Activated T-cell treated with anti-CD3 and anti-CD28 coated beads, Interleukin-2, amount 50 U/mL, for 72 hours (primary cell): ENCODE data around the gene NLGN4Y. TPM values are rescaled to one million over a fixed set of nuclear protein-coding genes. Genes with fewer than 3 reads are reported as not detected.

Experiments used
- ATAC-seq, 2 donors: fragments of 150-1000 bp; cut with Tn5 transposase; replicated peaks in 1 of 2; 2 replicates each; pipeline ENCODE4 v1.10.0; 2021; ENCODE audit warnings: moderate library complexity in 2 of 2, mild to moderate bottlenecking in 1 of 2
- DNase-seq, 2 donors: peaks; one replicate each; pipeline ENCODE4 v3.0.0; 2021 to 2022; ENCODE audit warnings: mixed read lengths in 1 of 2
- H3K27ac Mint-ChIP-seq: one replicate; pipeline ENCODE4 v1.8.0; 2022; ENCODE audit warnings: mild to moderate bottlenecking, moderate library complexity, mixed read lengths
- H3K27me3 Mint-ChIP-seq: one replicate; pipeline ENCODE4 v1.8.0; 2022; ENCODE audit warnings: low read depth, mixed read lengths
- H3K36me3 Mint-ChIP-seq, 2 donors: one replicate each; pipeline ENCODE4 v1.8.0; 2022; ENCODE audit warnings: mixed read lengths in 2 of 2, mild to moderate bottlenecking in 1 of 2; ENCODE audit not compliant: insufficient read depth in 2 of 2
- H3K4me1 Mint-ChIP-seq: one replicate; pipeline ENCODE4 v1.8.0; 2022; ENCODE audit warnings: low read depth, mixed read lengths
- H3K4me3 Mint-ChIP-seq, 2 donors: one replicate each; pipeline ENCODE4 v1.8.0; 2022; ENCODE audit warnings: mild to moderate bottlenecking in 2 of 2, mixed read lengths in 2 of 2, moderate library complexity in 2 of 2
- H3K9me3 Mint-ChIP-seq, 2 donors: one replicate each; pipeline ENCODE4 v1.8.0; 2022; ENCODE audit warnings: mixed read lengths in 2 of 2
- total RNA-seq, 2 donors: library from RNA; stranded (reverse); gene quantifications; one replicate each; pipeline ENCODE4 v1.2.3, GENCODE V29; 2022

Gene NLGN4Y
- total RNA-seq, 2 donors from 2014 or later = 3.1 TPM; not detected in 1

- H3K4me3 Mint-ChIP-seq = no peak overlapping the region
- no peak overlapping the region for H3K27ac Mint-ChIP-seq
- no peaks in the 10 kb centered on the region for H3K27me3 Mint-ChIP-seq
- no peak for ATAC-seq
- no peak for DNase-seq
- no peaks in the 10 kb centered on the region for H3K4me1 Mint-ChIP-seq
- H3K36me3 Mint-ChIP-seq = no peaks in the 10 kb centered on the region
- no peaks in the 10 kb centered on the region for H3K9me3 Mint-ChIP-seq
Observed at GRCh38 chrY:14748329-14748728, 224.0 kb downstream of the NLGN4Y start.

GRCh38 chrY:14755571-14755970 is 231.2 kb downstream of the NLGN4Y start:
- no peak overlapping the region for H3K4me3 Mint-ChIP-seq
- H3K9me3 Mint-ChIP-seq = no peaks in the 10 kb centered on the region
- no peaks in the 10 kb centered on the region for H3K4me1 Mint-ChIP-seq
- H3K36me3 Mint-ChIP-seq = peaks cover 0 to 2% of the 10 kb centered on the region in 2 donors
- ATAC-seq (no peak), DNase-seq (no peak)
- no peaks in the 10 kb centered on the region for H3K27me3 Mint-ChIP-seq
- H3K27ac Mint-ChIP-seq = no peak overlapping the region

GRCh38 chrY:14762903-14763302 is 238.6 kb downstream of the NLGN4Y start:
- Mint-ChIP-seq H3K4me3 (no peak overlapping the region), H3K9me3 (no peaks in the 10 kb centered on the region), H3K4me1 (no peaks in the 10 kb centered on the region), H3K27me3 (no peaks in the 10 kb centered on the region), H3K36me3 (no peaks in the 10 kb centered on the region), H3K27ac (no peak overlapping the region)
- ATAC-seq (no peak), DNase-seq (no peak)

GRCh38 chrY:14763600-14763999 is 239.3 kb downstream of the NLGN4Y start:
- Mint-ChIP-seq H3K27me3 (no peaks in the 10 kb centered on the region), H3K4me1 (no peaks in the 10 kb centered on the region), H3K9me3 (no peaks in the 10 kb centered on the region), H3K4me3 (no peak overlapping the region), H3K27ac (no peak overlapping the region), H3K36me3 (no peaks in the 10 kb centered on the region)
- no peak for ATAC-seq
- no peak for DNase-seq

GRCh38 chrY:14778208-14778607 is 253.9 kb downstream of the NLGN4Y start:
- no peak for ATAC-seq
- no peaks in the 10 kb centered on the region for H3K4me1 Mint-ChIP-seq
- no peaks in the 10 kb centered on the region for H3K27me3 Mint-ChIP-seq
- H3K36me3 Mint-ChIP-seq = no peaks in the 10 kb centered on the region
- no peak for DNase-seq
- H3K27ac Mint-ChIP-seq = no peak overlapping the region
- no peak overlapping the region for H3K4me3 Mint-ChIP-seq
- H3K9me3 Mint-ChIP-seq = peaks cover 0 to 11% of the 10 kb centered on the region in 2 donors

GRCh38 chrY:14793104-14793503 is 268.8 kb downstream of the NLGN4Y start:
- Mint-ChIP-seq H3K27ac (no peak overlapping the region), H3K36me3 (no peaks in the 10 kb centered on the region), H3K9me3 (peaks cover 0 to 2% of the 10 kb centered on the region in 2 donors), H3K27me3 (no peaks in the 10 kb centered on the region), H3K4me3 (no peak overlapping the region), H3K4me1 (no peaks in the 10 kb centered on the region)
- no peak for ATAC-seq
- no peak for DNase-seq

- Mint-ChIP-seq H3K27ac (no peak overlapping the region), H3K27me3 (no peaks in the 10 kb centered on the region), H3K4me3 (no peak overlapping the region), H3K4me1 (no peaks in the 10 kb centered on the region), H3K36me3 (no peaks in the 10 kb centered on the region), H3K9me3 (peaks cover 0 to 2% of the 10 kb centered on the region in 2 donors)
- ATAC-seq (no peak), DNase-seq (no peak)
Observed at GRCh38 chrY:14793674-14794073, 269.3 kb downstream of the NLGN4Y start.

GRCh38 chrY:14798010-14798409 is 273.7 kb downstream of the NLGN4Y start:
- Mint-ChIP-seq H3K4me1 (no peaks in the 10 kb centered on the region), H3K36me3 (no peaks in the 10 kb centered on the region), H3K27me3 (no peaks in the 10 kb centered on the region), H3K9me3 (no peaks in the 10 kb centered on the region), H3K27ac (no peak overlapping the region), H3K4me3 (no peak overlapping the region)
- no peak for DNase-seq
- ATAC-seq = no peak

GRCh38 chrY:14801096-14801495 is 276.8 kb downstream of the NLGN4Y start:
- no peak overlapping the region for H3K27ac Mint-ChIP-seq
- no peaks in the 10 kb centered on the region for H3K27me3 Mint-ChIP-seq
- H3K4me1 Mint-ChIP-seq = no peaks in the 10 kb centered on the region
- no peak for DNase-seq
- H3K36me3 Mint-ChIP-seq = no peaks in the 10 kb centered on the region
- H3K9me3 Mint-ChIP-seq = no peaks in the 10 kb centered on the region
- ATAC-seq = no peak
- H3K4me3 Mint-ChIP-seq = no peak overlapping the region

- no peaks in the 10 kb centered on the region for H3K27me3 Mint-ChIP-seq
- no peaks in the 10 kb centered on the region for H3K4me1 Mint-ChIP-seq
- H3K36me3 Mint-ChIP-seq = no peaks in the 10 kb centered on the region
- ATAC-seq = no peak
- DNase-seq = no peak
- H3K9me3 Mint-ChIP-seq = no peaks in the 10 kb centered on the region
- H3K4me3 Mint-ChIP-seq = no peak overlapping the region
- H3K27ac Mint-ChIP-seq = no peak overlapping the region
Observed at GRCh38 chrY:14802125-14802524, 277.8 kb downstream of the NLGN4Y start.

- ATAC-seq (no peak), DNase-seq (no peak)
- Mint-ChIP-seq H3K36me3 (no peaks in the 10 kb centered on the region), H3K27ac (no peak overlapping the region), H3K4me3 (no peak overlapping the region), H3K9me3 (no peaks in the 10 kb centered on the region), H3K27me3 (no peaks in the 10 kb centered on the region), H3K4me1 (no peaks in the 10 kb centered on the region)
Observed at GRCh38 chrY:14804041-14804440, 279.7 kb downstream of the NLGN4Y start.

- H3K4me1 Mint-ChIP-seq = no peaks in the 10 kb centered on the region
- no peaks in the 10 kb centered on the region for H3K9me3 Mint-ChIP-seq
- H3K27me3 Mint-ChIP-seq = no peaks in the 10 kb centered on the region
- no peak overlapping the region for H3K4me3 Mint-ChIP-seq
- no peak for ATAC-seq
- no peak overlapping the region for H3K27ac Mint-ChIP-seq
- no peak for DNase-seq
- no peaks in the 10 kb centered on the region for H3K36me3 Mint-ChIP-seq
Observed at GRCh38 chrY:14818452-14818851, 294.1 kb downstream of the NLGN4Y start.

GRCh38 chrY:14822201-14822600 is 297.9 kb downstream of the NLGN4Y start:
- DNase-seq (no peak), ATAC-seq (no peak)
- H3K27ac Mint-ChIP-seq = no peak overlapping the region
- no peaks in the 10 kb centered on the region for H3K36me3 Mint-ChIP-seq
- no peaks in the 10 kb centered on the region for H3K9me3 Mint-ChIP-seq
- H3K4me1 Mint-ChIP-seq = no peaks in the 10 kb centered on the region
- no peaks in the 10 kb centered on the region for H3K27me3 Mint-ChIP-seq
- H3K4me3 Mint-ChIP-seq = no peak overlapping the region

GRCh38 chrY:14822906-14823305 is 298.6 kb downstream of the NLGN4Y start:
- no peak for DNase-seq
- Mint-ChIP-seq H3K27ac (no peak overlapping the region), H3K4me3 (no peak overlapping the region), H3K9me3 (no peaks in the 10 kb centered on the region), H3K27me3 (no peaks in the 10 kb centered on the region), H3K36me3 (no peaks in the 10 kb centered on the region), H3K4me1 (no peaks in the 10 kb centered on the region)
- no peak for ATAC-seq
